ENCODE results near the gene ATG2A.

Gene ATG2A

GRCh38 chr11:64867748-64868462 lies 49.1 kb downstream of the ATG2A start:
- no peak for DNase-seq

- DNase-seq = no peak
Observed at GRCh38 chr11:64866173-64866491, 50.9 kb downstream of the ATG2A start.

- no peak for DNase-seq
Observed at GRCh38 chr11:64865286-64866172, 51.5 kb downstream of the ATG2A start.

DNA sequence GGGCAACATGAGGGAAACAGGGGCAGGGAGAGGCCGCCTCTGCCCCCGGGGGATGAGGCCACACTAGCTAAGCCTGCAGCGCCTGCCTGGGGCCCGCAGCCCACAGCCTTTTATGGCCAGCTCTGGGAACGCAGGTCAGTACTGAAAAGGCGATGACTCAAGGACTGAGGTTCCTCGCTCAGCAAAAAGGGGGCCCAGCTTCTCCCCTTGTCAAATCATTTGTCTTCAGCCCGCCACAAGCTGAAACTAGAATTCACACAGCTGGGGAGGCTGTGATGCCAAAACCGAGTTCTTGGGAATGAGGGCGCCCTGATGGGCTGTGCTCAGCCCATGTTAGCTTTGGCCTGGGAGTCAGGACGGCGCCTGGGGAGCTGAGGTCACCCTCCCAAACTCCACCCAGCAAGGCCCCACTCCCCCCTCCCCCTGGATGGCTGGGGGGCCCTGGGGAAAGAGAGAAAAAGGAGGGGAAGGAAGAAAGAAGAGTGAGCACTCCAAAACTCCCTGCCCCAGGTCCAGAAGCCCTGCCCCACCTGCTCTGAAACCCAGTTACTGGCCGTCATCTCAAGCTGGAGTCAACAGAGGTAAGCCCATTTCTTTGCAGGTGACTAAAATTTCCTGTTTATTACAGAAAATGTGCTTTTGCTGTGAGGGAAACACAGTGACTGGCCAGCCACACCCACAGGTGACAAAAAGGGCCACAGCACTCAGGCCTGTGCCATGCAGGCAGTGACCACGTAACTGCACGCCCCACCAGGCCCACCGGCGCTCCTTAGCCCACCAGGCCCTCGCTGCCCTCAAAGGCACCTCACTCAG lies 52.3 kb downstream of the ATG2A start:
- DNase-seq = no peak

GRCh38 chr11:64864135-64864472 lies 52.9 kb downstream of the ATG2A start:
- DNase-seq = no peak

DNA sequence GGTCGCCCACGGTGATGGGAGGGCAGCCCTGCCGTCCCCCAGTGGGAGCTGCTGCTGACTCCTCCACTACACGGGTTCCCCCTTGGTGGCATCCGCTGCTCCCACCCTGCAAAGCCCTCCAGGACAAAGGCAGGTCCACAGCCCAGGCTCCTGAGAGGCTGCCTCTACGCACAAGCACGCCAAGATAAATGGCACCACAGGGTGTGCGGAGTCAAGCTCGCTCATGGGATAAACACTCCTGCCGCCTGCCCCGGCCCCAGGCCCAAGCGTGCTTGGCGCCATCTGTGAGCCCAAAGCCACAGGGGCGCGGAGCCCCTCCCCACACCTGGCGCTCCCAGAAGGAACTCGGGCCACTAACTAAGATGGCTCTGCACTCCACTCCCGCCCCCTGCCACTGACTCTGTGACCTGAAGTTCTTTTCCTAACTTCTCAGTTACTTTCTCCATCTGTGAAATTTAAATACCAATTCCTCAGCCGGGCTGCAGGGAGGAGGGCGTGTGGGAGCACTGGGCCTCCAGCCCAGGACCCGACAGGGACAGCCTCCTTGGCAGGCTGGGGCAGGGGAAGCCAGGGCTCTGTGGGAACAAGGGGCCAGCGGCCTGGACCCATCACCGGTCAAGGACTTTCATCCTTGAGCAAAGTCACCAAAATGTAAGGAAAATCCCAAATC lies 53.5 kb downstream of the ATG2A start:
- DNase-seq = no peak

GRCh38 chr11:64862987-64863390 lies 54.0 kb downstream of the ATG2A start:
- DNase-seq = no peak

DNA sequence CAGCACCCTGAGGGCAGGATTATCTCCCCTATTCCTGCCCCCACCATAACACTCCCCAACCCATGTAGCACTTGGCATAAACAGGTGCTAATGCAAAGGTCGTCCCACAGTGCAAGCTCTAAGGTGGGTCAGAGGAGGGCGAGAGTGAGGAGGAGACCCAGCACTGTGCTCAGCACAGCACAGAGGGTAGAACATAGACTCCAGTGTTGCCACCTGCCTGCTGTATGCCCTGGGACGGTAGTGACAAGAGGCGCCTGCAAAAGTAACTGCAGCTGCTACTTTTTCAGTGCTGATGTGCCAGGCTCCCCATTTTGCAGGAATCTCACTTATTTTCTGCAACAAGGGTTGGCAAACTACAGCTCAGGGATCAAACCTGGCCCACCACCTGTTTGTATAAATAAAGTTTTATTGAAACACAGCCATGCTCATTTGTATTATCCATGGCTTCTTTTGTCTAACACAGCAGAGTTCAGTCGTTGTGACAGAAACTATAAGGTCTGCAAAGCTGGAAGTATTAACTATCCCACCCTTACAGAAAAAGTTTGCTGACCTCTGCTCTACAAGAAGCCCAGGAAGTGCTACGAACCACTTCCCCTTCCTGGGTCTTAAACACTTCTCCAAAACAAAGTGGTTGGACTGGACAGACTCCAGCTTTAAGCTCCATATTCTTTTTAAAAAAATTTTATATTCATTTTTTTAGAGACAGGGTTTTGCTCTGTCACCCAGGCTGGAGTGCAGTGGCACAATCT lies 55.6 kb downstream of the ATG2A start:
- no peak for DNase-seq

DNA sequence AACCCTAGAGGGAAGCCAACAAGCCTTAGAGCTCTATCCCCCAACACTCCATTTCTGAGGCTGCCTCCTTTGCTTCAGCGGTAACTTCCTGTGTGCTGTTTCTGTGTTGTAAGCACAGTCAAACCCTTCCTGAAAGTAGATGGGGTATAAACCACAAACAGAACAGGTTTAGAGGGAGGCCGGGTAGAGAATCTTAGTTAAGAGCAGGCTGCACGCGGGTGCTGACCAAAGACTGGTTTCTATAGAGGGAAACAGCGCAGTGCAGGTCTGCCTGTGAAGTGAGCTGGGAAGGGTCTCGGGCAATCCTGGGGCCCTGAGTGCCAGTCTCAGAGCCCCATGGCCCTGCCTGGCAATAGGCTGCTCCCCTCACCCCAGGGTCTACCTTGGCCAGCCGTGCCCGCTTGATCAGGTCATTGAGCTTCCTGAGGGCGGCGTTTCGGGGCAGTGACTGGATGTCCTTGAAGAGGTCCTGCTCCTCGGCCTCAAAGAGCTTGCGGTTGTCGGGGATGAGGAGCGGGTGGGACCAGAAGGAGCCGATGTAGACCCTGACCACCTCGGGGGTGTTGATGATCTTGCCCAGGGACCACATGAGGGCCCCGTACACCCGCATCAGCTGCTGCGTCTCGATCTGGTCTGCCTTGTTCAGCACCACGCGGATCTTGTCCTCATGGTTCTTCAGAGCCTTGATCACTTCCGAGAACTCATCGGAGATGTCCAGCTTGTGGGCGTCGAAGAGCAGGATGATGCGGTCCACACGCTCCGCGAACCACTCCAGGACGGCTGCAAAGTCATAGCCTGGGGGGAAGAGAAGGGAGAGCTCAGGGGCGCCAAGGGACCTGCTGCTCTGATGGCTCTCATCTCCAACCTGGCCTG lies 57.2 kb downstream of the ATG2A start:
- no peak for DNase-seq

GRCh38 chr11:64858467-64859263 lies 58.3 kb downstream of the ATG2A start:
- DNase-seq = no peak

GRCh38 chr11:64857485-64857884 lies 59.5 kb downstream of the ATG2A start:
- DNase-seq = no peak

DNA sequence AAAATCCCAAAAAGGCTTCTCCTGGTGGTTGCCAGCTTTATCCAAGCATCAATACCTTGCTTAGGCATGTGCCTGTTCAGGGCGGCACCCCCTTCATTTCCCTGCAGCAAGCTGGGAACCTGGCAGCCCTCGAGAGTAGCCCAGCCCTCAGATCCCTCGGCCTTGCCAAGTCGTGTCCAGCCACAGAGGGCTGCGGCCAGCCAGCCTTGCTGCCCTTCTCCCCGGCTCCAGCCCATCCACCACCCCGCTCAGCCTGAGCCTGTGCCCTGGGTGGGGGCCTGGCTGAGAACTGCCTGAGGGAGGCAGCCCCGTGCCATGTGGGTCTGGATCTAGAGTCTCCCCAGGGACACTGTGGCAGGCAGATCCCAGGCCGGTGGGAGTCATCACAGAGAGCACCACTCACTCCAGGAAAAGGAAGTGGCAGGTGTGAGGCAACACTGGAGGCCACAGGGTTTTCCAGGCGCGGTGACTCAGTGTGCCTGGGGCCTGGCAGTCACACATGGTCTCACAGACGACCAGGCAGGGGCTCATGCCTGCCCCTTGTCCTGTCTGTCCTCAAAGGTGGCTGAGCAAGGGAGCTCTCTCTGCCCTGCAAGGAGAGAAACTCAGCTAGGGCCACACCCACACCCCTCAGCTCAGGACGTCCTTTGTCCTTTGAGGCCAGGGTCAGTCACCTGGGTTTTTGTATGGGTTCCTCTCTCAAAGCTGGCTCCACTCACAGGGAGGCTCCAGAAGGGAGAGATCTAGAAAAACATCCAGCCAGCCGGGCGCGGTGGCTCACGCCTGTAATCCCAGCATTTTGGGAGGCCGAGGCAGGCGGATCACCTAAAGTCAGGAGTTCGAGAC lies 60.4 kb downstream of the ATG2A start:
- no peak for DNase-seq

DNA sequence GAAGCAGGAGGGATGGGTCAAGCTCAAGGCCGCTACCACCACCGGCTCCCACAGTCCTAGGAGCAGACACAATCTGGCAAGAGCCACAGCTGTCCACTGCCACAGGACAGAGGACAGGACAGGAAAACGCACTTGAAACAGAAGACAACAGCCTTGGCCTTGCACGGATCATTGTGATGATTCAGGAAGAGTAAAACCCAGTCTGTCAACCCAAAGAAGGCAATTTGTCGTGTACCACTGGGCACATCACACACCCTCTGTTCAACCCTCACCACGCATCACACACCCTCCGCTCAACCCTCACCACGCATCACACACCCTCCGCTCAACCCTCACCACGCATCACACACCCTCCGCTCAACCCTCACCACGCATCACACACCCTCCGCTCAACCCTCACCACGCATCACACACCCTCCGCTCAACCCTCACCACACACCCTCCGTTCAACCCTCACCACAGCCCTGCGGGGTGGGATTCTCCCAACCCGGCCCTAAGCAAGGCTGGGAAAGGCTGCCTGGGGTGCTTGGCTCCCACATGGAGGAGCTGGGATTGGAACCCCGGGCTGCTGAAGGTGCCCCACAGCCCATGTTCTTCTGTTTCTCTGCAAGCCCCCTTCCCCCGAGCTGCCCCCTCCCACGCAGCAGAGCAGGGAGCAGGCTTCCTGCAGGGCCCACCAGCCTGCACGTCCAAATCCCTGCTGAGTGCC lies 61.3 kb downstream of the ATG2A start:
- no peak for DNase-seq

- no peak for DNase-seq
Observed at GRCh38 chr11:64854534-64855502, 62.2 kb downstream of the ATG2A start.

GRCh38 chr11:64854157-64854533 lies 62.9 kb downstream of the ATG2A start:
- DNase-seq = no peak

DNA sequence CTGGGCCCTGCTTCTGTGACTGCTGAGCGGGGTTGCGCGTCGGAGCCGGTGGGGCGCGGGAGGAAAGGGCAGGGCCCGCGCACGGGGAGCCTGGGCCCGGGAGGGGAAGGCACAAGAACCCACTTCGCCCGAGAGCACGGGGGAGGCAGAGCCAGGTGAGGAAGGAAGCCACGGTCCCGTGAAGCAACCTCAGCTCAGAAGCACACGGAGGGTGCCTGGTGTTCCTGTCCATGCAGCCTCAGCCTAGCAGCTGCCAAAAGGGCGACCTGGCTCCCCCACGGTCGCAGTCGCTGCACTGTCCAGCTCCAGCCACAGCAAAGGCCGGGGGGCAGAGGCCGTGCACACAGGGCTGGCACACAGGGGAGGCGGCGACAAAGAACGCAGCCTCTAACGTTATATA lies 63.3 kb downstream of the ATG2A start:
- DNase-seq = no peak

DNA sequence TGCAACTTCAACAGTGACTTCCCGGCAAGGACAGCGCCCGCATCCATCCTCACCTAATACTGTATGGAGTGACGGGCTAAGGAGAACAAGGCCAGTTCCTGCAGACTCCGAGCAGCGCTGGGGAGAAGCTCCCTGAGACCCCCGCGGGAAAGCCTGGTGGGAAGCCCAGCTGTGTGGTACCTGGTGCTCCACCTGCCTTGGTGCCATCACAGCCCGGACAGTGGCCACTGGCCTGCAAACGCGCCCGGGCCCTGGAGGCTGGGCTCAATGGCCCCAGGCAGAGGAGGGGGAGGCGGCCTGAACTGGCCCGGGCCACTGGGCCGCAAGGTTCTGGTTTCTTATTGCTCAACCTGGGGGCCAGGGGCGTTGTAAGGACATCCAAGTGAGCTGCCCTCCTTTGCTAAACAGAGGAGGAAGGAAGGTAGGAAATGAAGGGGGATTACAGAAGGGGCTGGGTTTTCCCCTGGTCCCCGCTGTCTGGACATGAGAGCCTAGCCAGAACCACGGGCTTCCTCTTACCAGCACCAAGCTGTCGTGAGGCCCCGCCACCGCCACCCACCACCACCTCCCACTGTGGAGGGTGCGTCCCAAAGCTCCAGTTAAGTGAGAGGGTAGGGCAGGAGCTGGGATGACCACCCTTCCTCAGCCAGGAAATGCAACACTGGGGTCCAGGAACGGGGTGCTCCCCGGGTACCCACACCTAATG lies 64.1 kb downstream of the ATG2A start:
- DNase-seq = no peak

Data from NCI-H146 (cell line).